ENCODE results near the gene CBLN3.

Gene CBLN3

GRCh38 chr14:24378981-24379906 is 50.2 kb downstream of the CBLN3 start:
- FAIRE-seq: no peak

GRCh38 chr14:24378327-24378726 is 51.1 kb downstream of the CBLN3 start:
- no peak for FAIRE-seq

- FAIRE-seq: no peak
These were observed 51.8 kb downstream of the CBLN3 start for GRCh38 chr14:24377657-24378056.

GRCh38 chr14:24377126-24377525 is 52.3 kb downstream of the CBLN3 start:
- FAIRE-seq: no peak

All from colon (tissue), 2 donors.